Chondrocyte (in vitro differentiated cells): Measurements from ENCODE around the gene FNDC4. TPM values are rescaled to one million over a fixed set of nuclear protein-coding genes. Genes with fewer than 3 reads are reported as not detected.
A peak's percentile ranks its signal among the peaks of the same experiment; 100 is the strongest.

ENCODE experiments used
- DNase-seq: peaks from one replicate; pipeline ENCODE4 v3.0.0; 2021; ENCODE audit warnings: mixed read lengths, low spot score
- H3K27ac Mint-ChIP-seq: one replicate; pipeline ENCODE4 v1.8.0; 2021; ENCODE audit warnings: mild to moderate bottlenecking, moderate library complexity, mixed read lengths; ENCODE audit not compliant: unreplicated experiment
- H3K27me3 Mint-ChIP-seq: 2 replicates; pipeline ENCODE4 v1.8.0; 2021; ENCODE audit warnings: low read depth, mixed read lengths
- H3K36me3 Mint-ChIP-seq: 2 replicates; pipeline ENCODE4 v1.8.0; 2021; ENCODE audit warnings: low read depth, mixed read lengths
- H3K4me1 Mint-ChIP-seq: 2 replicates; pipeline ENCODE4 v1.8.0; 2021; ENCODE audit warnings: low read depth, mild to moderate bottlenecking, mixed read lengths
- H3K4me3 Mint-ChIP-seq: one replicate; pipeline ENCODE4 v1.8.0; 2021; ENCODE audit warnings: mild to moderate bottlenecking, moderate library complexity, mixed read lengths; ENCODE audit not compliant: unreplicated experiment
- H3K9me3 Mint-ChIP-seq: 2 replicates; pipeline ENCODE4 v1.8.0; 2021; ENCODE audit warnings: low read depth, mixed read lengths
- CTCF ChIP-seq: fragments of 200-600 bp; sonication (generic); IDR thresholded peaks from 2 replicates; pipeline ENCODE4 v1.5.0; 2021; ENCODE audit warnings: antibody characterized with exemption, mild to moderate bottlenecking, moderate library complexity
- total RNA-seq: library from RNA; stranded (reverse); gene quantifications from 3 replicates; pipeline ENCODE4 v1.2.1, GENCODE V29; 2021

FNDC4 gene
- total RNA-seq, 1 donor from 2014 or later, result 17.7 TPM

- H3K4me3 Mint-ChIP-seq, result peak overlapping the region; percentile 72
- H3K9me3 Mint-ChIP-seq, result no peaks in the 10 kb centered on the region
- TF ChIP-seq CTCF, result peak; percentile 19
- H3K4me1 Mint-ChIP-seq, result peaks cover 26% of the 10 kb centered on the region
- no peak for DNase-seq
- no peak overlapping the region for H3K27ac Mint-ChIP-seq
- H3K27me3 Mint-ChIP-seq, result peaks cover 17% of the 10 kb centered on the region
- peaks cover 3% of the 10 kb centered on the region for H3K36me3 Mint-ChIP-seq
Measured at GRCh38 chr2:27494284-27494943, 586 bp downstream of the FNDC4 start.

- Mint-ChIP-seq H3K36me3 (peaks cover 3% of the 10 kb centered on the region), H3K4me1 (peaks cover 31% of the 10 kb centered on the region), H3K9me3 (no peaks in the 10 kb centered on the region), H3K4me3 (peak overlapping the region; percentile 72), H3K27me3 (peaks cover 17% of the 10 kb centered on the region), H3K27ac (no peak overlapping the region)
- no peak for DNase-seq
- TF ChIP-seq CTCF, result no peak
Measured at GRCh38 chr2:27493948-27494283, 1.1 kb downstream of the FNDC4 start.

- H3K27ac Mint-ChIP-seq, result peak overlapping the region; percentile 50
- no peaks in the 10 kb centered on the region for H3K9me3 Mint-ChIP-seq
- H3K4me1 Mint-ChIP-seq, result peaks cover 31% of the 10 kb centered on the region
- TF ChIP-seq CTCF, result no peak
- H3K4me3 Mint-ChIP-seq, result no peak overlapping the region
- peaks cover 3% of the 10 kb centered on the region for H3K36me3 Mint-ChIP-seq
- H3K27me3 Mint-ChIP-seq, result peaks cover 12% of the 10 kb centered on the region
- no peak for DNase-seq
Measured at GRCh38 chr2:27492557-27492956, 2.4 kb downstream of the FNDC4 start.

- Mint-ChIP-seq H3K27ac (peak within 1 kb of the TSS; percentile 90), H3K36me3 (peaks cover 3% of the 10 kb centered on the region), H3K27me3 (no peaks in the 10 kb centered on the region), H3K4me3 (peak within 1 kb of the TSS; percentile 93), H3K4me1 (peaks cover 25% of the 10 kb centered on the region), H3K9me3 (no peaks in the 10 kb centered on the region)
- DNase-seq, result peak; percentile 99
- TF ChIP-seq CTCF, result no peak
Measured at GRCh38 chr2:27489498-27490397, 5.3 kb downstream of the FNDC4 start, which contains the start of gene IFT172. IFT172 (minus strand) TSS chr2:27489743; CDS start chr2:27489653, 90 bp downstream.

GRCh38 chr2:27489118-27489497, 5.9 kb downstream of the FNDC4 start:
- DNase-seq, result no peak
- Mint-ChIP-seq H3K27ac (peak overlapping the region; percentile 90), H3K36me3 (peaks cover 3% of the 10 kb centered on the region), H3K27me3 (no peaks in the 10 kb centered on the region), H3K4me3 (peak overlapping the region; percentile 93), H3K4me1 (peaks cover 20% of the 10 kb centered on the region), H3K9me3 (no peaks in the 10 kb centered on the region)
- TF ChIP-seq CTCF, result peak; percentile 52
